GM12892 (cell line): Measurements from ENCODE around the gene HECW1.

Source experiments
- POLR2A ChIP-seq: IDR thresholded peaks from 2 replicates; pipeline ENCODE4 v1.6.1; 2011; ENCODE audit warnings: low read depth, low read length, control low read depth
- POLR2AphosphoS5 ChIP-seq: IDR thresholded peaks from 2 replicates; pipeline ENCODE4 v1.6.1; 2011; ENCODE audit warnings: low read depth, low read length, control low read depth

GRCh38 chr7:43123457-43123856 is 11.0 kb downstream of the HECW1 start:
- TF ChIP-seq POLR2A = no peak
- no peak for TF ChIP-seq POLR2AphosphoS5
